Activated naive CD4-positive, alpha-beta T cell treated with Interleukin-2 at 50 U/mL for 16 hours (primary cell): Measurements from ENCODE around the gene PEX7.
"Not testable (repeated sequence)": the region's sequence is repeated elsewhere in the genome, so short reads cannot be mapped to it uniquely, and the experiment has no call there.

Experiments used
- DNase-seq: peaks from one replicate; pipeline ENCODE4 v3.0.0-alpha.2; 2020

The PEX7 gene, protein sequence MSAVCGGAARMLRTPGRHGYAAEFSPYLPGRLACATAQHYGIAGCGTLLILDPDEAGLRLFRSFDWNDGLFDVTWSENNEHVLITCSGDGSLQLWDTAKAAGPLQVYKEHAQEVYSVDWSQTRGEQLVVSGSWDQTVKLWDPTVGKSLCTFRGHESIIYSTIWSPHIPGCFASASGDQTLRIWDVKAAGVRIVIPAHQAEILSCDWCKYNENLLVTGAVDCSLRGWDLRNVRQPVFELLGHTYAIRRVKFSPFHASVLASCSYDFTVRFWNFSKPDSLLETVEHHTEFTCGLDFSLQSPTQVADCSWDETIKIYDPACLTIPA

DNA sequence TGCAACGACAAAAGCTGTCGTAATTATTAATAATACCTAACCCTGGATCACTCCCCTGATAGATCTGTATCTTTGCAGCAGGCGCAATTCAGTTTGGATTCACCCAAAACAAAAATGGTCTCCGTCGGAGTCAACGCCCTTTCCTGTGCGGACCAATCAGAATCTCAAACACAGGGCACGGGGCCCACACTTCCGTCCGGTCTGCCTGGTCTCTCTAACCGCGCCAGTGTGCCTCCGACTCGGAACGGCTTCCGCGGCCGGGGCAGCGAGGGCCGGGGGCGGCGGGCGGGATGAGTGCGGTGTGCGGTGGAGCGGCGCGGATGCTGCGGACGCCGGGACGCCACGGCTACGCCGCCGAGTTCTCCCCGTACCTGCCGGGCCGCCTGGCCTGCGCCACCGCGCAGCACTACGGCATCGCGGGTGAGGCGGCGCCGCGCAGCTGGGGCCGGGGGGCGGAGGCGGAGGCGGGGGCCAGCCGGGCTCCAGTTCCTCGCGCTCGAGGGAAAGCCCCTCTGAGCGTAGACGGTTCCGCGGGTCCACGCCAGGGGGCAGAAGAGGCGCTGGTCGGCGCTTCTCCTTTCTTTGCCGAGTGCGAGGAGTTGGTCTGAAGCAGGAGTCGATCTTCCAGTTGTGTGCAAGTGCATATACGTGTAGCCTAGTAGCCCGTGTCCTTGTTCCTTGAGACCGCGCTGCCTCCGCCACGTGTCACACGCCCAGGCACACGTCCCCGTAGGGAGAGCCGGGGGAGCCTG lies at the start of gene PEX7:
TSS of gene PEX7 (plus strand) at position 217 of the 752 bp plus-strand sequence. CDS start at position 291, 74 bp downstream.
- peak; percentile 88 for DNase-seq

DNA sequence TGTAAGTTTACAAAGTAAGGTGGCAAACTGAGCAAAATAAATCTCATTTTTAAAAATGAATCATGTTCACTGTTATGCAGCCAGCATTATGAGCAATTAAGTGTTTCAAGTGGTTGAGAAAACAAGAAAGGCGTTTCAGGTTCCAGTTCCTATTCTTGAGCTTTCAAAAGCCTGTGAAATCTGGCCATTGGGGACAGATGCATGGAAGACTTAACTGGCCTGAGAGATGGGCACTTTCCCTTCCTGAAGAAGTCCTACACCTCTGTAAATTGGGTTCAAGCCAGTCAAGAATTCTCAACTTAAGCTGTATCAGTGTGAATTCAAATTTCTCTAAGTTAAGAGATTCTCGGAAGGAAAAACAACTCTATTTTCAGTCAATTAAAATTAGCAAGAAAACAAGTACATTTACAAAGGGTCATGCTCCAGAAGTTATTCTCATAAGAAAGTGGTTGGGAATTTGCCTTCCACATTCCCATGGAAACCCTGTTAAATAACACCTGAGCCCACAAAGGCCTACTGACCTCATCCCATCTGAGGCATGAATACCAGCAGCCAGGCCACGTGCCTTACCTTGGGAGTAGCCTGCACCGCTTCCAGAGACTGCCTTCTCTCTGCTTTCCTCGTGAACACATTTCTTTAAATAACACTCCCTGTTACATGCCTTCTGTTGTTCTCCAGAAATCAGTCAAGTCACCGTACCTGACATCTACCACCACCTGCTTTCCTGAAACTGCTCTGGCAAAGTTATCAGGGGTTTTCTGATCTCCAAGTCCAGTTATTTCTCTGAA lies 49.5 kb upstream of the PEX7 start:
- no peak for DNase-seq

DNA sequence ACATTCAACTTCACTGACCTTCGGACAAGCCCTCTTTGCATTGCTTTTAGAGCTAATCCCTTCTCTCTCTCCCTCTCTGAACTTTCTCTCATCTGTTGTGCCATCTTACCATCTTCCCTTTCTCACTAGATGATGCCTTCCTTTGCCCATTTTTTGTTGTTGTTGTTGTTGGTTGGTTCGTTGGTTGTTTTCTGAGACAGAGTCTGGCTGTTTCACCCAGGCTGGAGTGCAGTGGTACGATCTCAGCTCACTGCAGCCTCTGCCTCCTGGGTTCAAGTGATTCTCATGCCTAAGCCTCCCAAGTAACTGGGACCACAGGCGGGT lies 49.0 kb upstream of the PEX7 start:
- no peak for DNase-seq

DNA sequence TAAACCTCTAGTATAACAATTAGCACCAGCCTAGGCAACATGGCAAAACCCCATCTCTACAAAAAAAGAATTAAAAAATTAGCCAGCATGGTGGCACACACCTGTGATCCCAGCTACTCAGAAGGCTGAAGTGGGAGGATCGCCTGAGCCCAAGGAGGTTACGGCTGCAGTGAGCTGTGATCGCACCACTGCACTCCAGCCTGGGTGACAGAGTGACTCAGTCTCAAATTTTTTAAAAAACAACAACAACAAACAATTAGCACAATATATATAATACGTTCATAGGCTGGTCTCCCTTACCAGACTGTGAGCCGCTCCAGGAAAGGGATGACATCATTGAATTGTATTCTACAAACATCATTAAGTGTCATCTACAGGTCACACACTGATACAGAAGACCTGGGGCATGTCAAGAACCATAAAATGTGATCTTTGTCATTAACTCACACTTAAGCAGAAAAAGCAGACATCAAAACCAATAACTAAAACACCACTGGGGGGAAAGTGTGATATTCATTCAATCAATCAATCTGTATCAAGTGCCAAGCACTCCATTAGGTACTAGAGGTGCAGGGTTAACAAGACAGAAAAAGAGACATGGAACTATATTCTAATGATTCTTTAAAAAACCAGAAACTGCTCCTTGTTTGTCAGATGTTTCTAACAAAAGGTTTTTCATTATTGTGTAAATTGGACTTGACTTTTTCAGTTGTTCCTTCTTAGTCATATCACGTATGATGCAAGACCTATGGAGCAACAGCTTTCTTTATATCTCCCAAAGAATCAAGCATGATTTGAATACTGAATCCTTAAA lies 48.0 kb upstream of the PEX7 start:
- DNase-seq, result no peak

DNA sequence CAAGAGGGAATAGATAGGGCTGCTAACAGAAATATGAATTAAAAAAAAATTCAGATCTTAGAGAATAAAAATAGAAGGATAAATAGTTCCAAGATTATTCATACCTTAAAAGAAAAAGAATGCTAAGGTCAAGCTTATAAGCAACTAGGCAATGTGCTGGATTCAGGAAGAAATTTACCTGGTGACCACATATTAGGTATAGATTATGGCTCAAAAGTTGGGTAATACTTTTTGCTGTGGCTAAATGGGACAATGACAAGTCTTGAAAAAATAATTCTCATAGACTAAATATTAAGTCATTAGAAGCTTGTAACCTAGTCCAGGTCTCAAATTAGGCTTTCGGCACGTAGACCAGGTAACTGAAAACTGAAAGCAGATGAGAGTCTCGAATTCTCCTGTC lies 47.3 kb upstream of the PEX7 start:
- no peak for DNase-seq

DNA sequence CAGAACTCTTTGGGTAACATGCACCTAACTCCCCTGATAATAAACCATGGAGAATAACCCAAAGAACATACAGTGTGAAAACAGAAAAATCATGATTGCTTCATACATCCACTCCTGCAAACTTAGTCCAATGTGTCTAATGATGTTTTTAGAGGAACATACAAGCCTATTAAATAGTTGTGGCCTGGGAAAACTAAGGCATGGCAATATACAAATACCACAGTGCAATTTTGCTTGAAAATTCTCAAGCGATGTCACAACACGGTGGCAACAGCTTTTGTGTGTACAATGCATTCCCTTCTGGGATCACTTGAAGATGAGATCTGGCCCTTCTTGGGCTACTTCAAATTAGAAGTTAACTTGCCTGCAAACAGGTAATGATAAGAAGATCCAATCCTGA lies 46.8 kb upstream of the PEX7 start:
- no peak for DNase-seq

DNA sequence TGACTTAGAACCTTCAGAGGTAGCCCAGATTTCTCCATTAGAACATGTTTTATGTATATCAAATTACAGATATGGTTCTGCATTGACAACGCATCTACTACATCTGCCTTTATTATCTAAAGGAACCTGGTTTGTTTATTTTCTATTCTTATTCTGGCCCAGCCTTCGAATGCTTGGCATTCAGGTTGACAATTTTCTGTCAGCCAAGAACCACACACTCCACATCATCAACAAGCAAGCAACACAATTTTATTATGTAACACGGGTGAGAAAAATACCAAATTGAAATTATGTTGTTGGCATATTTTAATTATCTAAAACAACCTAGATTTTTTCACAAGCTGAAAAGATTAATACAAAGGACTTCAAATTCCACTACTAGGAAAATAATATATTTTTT lies 44.7 kb upstream of the PEX7 start:
- DNase-seq, result no peak

DNA sequence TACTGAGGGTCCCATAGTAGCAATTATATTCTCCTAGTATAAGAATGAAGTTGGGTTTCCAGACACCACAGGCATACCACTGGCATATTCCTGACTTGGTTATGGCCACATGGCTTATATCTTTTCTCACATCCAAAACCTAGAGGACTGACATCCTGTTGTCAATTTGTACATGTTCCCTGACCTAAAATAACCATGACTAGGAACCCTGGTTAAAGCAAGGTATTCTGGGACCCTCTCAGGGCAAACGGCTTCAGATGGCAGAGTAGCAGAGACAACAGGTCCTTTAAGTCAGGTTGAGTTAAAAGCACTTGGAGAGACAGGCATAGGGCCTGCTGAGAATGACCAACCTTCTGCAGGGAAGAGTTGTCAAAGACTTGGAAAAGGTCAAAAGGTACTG lies 42.7 kb upstream of the PEX7 start:
- no peak for DNase-seq

DNA sequence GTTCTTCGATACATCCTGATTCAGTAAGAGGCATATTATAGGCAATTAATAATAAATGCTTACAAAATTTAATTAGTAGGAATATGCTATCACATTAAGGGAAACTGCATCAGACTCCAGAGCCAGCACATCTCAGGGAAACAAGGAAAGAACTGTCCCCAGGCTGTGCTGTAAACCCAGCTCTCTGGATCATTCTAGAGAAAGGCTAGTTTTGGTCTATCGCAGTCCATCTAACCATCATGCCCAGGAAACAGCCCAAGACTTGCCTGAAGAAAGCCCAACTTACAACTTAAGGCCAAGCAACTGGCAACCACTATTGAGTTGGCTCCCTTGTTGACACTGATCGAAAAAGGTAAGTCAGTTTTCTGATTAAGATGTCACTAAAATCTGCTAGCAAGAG lies 41.4 kb upstream of the PEX7 start:
- no peak for DNase-seq

DNA sequence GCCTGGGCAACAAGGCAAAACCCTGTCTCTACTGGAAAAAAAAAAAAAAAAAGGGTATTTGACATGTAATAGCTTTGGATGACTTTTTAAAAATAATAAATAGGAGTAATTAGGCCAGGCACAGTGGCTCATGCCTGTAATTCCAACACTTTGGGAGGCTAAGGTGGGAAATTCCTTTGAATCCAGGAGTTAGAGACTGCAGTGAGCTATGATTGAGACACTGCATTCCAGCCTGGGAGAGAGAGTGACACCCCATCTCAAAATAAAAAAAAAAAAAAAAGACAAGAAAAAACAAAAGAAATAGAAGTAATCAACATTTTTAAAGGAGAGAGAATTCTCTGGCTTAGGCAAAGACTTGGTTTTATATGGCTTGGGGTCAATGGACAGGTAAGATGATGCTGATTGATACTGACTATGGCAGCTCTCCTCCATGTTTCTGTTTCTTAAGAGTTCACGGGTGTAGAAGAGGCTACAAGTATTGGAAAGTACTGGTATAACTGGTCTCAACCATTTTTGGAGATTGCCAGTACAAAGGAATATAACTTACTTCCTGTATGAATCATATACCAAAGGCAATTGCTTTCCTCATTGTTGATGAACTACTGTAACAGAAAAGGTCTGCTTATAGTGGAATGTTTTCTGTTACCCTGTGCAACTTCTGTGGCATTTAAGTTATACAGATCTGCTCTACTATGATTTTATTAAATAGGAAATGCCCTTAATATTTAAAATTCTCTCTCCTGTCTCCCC lies 40.2 kb upstream of the PEX7 start:
- DNase-seq, result no peak

DNA sequence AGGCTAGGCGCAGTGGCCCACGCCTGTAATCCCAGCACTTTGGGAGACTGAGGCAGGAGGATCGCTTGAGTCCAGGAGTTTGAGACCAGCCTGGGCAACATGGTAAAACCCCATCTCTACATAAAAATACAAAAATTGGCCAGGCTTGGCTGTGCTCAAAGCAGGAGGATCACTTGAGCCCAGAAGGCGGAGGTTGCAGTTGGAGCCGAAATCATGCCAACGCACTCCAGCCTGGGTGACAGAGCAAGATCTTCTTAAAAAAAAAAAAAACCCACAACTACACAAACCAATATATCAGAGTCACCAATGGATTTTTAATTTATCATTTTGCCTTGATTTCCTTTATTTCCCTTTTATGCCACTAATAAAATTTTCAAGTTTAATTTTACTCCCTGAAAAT lies 39.4 kb upstream of the PEX7 start:
- DNase-seq, result no peak

DNA sequence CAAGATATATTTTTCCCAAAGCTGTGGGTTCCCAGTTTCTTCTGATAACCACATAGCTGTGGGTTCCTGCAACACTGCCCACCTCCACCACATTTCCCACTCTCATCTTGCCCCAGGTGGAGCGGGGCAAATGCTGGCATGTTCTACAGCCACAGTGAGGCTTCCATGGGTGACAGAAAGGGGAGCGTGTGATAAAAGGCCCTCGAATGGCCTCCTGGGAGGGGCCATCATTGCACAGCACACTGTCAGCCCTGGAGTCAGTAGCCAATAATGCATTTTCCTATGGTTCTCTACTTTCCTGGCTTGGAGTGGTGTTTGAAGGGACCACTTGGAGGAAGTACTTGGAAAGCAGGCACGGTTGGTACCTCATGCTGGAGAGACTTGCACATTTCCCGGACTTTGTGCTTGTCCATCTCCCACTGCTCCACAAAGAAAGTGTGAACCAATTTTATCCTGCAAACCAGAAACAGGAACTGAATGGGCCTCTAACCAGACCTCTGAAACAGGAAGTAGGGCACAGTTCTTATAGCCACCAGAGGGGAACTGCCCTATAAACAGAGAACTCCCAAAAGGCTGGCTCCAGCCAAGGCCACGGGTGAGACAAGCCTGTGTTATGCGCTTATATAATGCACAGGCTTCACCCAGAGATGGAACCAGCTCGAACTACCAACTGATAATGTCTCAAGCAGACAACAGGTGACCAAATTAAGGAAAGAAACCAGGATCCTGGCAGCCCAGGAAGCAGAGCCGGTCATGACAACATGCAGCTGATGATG lies 38.7 kb upstream of the PEX7 start:
- no peak for DNase-seq

DNA sequence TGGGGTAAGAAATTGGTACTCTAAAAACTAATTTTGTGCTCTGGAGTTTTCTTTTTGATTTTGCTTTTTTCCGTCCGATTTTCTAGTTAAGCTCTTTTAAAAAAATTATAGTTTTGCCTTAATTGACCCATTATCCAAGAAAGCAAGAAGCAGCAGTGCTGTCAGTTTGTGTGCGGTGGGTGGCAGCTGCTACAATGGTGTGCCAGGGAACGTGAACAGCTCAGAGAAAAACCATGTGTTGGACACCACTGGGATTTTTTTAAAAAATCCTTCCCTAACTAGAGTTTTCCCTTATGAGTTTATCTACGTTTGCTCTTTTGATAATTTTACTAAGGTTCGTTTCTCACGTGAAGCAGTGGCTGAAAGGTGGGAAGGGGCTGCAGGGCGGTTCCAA lies 38.1 kb upstream of the PEX7 start:
- no peak for DNase-seq

DNA sequence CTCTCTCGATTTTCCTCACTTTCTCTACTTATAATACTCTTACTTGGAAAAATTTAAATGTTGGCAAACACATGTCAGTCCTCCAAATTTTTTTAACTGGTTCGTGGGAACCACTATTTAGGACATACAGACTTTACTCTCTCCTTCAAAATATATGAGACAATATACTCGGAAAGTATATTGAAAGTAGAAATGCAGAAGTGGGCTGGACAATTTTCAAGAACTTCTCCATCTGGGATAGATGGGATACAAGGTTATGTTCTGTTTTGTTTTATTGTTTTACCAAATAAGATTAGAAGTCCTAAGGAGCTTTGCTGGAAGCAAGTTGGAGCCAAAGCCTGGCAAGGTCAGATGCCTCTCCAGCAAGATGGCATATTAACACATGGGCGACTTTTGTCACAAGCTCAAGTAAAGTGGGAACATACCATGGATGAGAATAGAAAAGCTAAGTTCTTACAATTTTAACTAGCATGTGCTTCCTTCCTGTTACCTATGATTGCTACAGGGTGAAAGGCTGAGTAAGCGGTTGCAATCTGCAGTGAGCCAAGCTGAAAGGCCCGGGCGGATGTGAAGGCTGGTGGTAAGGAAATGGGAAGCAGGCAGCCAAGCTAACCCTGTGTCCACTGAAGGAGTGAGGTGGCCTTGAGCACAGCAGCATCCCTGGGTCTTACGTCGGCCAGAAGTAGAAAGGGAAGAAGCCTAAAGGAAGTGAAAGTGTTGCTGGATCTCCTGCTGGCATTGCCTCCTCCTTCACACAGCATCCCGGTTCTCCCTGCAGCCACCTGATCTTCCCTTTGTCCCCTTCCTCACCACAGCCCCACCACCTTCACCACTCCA lies 37.3 kb upstream of the PEX7 start:
- peak; percentile 43 for DNase-seq

DNA sequence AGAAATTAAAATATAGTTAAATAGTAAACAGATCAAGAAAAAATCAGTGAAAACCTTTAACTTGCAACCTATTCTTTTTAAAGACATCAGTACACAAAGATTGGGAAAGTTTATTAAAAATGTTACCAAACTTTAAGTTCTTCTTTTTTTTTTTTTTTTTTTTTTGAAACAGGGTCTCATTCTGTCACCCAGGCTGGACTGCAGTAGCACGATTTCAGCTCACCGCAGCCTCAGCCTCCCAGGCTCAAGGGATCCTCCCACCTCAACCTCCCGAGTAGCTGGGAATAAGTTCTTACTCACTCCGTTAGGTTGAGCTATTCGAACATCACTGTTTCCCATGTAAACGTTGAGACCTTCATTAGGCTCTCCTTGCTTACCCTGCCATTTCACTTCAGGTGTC lies 35.7 kb upstream of the PEX7 start:
- no peak for DNase-seq

DNA sequence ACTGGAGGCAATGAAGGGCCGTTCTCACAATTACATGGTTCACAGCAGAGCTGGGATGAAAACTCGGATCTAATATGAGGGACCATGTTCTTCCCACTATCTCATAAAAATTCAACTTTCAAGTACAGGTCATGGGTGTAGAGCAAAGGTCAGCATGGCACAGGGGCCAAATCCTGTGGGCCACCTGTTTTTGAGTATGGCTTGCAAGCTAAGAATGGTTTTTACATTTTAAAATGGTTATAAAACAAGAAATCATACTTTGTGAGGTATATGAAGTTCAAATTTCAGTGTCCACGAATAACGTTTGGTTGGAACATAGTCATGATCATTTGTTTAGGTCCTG lies 34.7 kb upstream of the PEX7 start:
- no peak for DNase-seq

DNA sequence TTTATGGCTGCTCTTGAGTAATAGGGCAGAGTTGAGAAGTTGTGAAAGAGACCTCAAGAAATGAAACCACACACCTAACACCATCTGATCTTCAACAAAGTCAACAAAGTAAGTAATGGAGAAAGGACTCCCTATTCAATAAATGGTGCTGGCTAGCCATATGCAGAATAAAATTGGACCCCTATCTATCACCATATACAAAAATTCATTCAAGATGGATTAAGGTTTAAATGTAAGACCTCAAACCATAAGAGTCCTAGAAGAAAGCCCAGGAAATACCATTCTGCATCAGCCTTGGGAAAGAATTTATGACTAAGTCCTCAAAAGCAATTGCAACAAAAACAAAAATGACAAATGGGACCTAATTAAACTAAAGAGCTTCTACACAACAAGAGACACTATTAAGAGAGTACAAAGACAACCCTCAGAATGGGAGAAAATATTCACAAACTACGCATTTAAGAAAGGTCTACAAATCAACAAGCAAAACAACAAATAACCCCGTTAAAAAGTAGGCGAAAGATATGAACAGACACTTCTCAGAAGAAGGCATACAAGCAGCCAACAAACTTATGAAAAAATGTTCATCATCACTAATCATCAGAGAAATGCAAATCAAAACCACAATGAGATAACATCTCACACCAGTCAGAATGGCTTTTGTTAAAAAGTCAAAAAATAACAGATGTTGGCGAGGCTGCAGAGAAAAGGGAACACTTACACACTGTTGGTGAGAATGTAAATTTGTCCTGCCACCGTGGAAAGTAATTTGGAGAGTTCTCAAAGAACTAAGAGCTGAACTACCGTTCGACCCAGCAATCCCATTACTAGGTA lies 34.1 kb upstream of the PEX7 start:
- DNase-seq, result no peak

DNA sequence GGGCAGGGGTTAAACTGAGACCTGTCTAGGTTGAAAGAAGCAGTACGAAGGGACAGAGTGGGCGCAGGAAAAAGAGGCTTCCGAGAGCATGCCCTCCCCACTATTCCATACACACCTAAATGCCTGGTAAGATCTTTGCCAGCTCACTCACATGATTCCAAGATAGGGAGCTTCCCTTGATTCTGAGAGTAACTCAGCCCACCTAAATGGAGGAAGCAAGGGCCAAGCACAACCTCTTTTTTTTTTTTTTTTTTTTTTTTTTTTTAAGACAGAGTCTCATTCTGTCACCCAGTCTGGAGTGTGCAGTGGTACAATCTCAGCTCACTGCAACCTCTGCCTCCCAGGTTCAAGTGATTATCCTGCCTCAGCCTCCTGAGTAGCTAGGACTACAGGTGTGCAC lies 33.0 kb upstream of the PEX7 start:
- DNase-seq, result not testable (repeated sequence)

DNA sequence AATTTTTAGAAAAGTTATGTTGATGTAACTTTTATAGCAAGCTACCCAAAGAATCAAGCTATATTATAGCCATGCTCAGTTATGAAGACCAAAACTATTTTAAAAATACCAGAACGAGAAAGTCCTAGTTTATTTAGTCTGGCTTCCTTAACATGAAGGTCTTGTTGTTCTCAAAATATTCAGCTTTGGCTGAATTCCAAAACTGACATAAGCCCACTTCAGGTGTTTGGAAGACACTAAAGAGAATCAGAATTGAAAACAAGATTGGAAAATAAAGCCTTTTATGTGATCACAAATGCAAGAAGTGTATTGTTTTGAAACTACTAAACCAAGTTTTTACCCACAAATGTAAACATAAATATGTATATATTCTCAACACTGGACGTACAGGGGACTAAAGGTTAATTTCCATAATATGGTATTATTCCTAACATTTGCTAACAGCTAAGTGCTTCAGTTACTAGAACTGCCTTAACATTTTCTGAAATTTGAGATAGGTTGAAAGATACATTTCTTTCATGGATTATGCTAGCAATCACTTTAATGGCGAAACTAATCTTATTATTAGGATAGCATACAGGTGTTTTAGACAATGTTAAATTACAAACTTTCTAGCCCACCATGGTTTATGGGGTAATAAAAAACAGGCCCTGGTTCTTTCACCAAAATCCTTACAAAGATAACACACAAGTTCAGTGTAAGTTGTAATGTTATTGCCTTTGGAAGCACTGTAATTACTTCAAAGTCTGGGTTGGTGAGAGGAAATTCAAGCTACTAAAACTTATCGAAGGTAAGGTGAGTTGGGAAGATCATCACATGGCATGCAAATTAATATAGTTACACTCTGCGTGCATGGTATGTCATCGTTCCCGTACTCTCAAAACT lies 31.7 kb upstream of the PEX7 start:
- DNase-seq, result no peak
